Epithelial cell of proximal tubule (primary cell): ENCODE results near the gene MZF1. TPM values are rescaled to one million over a fixed set of nuclear protein-coding genes. Genes with fewer than 3 reads are reported as not detected.

Experiments used
- DNase-seq: peaks from one replicate; pipeline ENCODE4 v3.0.0-alpha.2; 2011; ENCODE audit warnings: low read depth
- H3K4me3 ChIP-seq: 2 replicates; pipeline ENCODE4 v1.5.1; 2011; ENCODE audit warnings: low read depth, mild to moderate bottlenecking, low read length
- total RNA-seq: library from RNA; depleted of rRNA; stranded (reverse); fragments of >200 nt; gene quantifications from 2 replicates; pipeline ENCODE4 v1.2.3, GENCODE V29; 2015
- TF ChIP-seq, protein P1 (sequence below): conservative IDR thresholded peaks from 2 replicates; pipeline ENCODE4 v1.5.1; 2012; ENCODE audit warnings: low read depth, mild to moderate bottlenecking, low read length

Gene MZF1
- total RNA-seq, 1 donor from 2014 or later: 12.7 TPM

DNA sequence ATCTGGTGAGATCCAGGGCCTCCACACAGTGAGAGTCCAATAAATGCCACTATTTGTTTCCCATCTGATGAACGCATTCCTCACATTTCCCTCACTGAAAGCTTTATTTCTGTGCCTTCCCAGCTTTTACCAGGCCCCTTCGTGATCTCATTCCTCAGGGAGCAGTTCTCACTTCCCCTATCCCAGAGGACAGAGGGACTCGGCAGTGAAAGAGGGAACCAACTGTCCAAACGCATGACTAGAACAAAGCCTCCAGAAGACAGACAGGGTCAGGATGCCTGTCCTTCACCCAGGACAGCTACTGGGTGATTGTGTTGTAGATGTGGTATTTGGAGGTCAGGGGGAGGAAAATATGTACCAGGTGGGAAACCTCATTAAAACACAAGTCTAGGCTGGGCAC lies 51.5 kb downstream of the MZF1 start:
- H3K4me3 ChIP-seq: no peak overlapping the region
- TF ChIP-seq, protein P1, sequence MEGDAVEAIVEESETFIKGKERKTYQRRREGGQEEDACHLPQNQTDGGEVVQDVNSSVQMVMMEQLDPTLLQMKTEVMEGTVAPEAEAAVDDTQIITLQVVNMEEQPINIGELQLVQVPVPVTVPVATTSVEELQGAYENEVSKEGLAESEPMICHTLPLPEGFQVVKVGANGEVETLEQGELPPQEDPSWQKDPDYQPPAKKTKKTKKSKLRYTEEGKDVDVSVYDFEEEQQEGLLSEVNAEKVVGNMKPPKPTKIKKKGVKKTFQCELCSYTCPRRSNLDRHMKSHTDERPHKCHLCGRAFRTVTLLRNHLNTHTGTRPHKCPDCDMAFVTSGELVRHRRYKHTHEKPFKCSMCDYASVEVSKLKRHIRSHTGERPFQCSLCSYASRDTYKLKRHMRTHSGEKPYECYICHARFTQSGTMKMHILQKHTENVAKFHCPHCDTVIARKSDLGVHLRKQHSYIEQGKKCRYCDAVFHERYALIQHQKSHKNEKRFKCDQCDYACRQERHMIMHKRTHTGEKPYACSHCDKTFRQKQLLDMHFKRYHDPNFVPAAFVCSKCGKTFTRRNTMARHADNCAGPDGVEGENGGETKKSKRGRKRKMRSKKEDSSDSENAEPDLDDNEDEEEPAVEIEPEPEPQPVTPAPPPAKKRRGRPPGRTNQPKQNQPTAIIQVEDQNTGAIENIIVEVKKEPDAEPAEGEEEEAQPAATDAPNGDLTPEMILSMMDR: no peak
- no peak for DNase-seq

DNA sequence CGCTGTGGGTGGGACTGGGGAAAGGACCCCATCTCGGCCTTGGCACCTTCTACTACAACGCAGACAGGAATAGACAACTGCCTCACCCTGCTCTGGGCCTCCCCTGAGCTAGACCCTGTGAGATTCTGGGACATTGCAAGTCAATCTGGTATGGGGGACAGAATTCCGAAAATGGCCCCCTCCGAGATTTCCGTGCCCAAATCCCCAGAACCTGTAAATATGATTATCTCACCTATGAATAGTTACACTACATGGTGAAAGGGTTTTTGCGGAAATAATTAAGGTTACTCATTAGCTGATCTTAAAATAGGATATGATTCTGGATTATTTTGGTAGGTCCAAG lies 52.9 kb downstream of the MZF1 start:
- H3K4me3 ChIP-seq: peak overlapping the region; percentile 86
- TF ChIP-seq, protein P1: no peak
- DNase-seq: no peak

GRCh38 chr19:58519355-58520256 lies 53.5 kb downstream of the MZF1 start, which contains the start of gene ZBTB45:
ZBTB45 (minus strand) TSS chr19:58519810; CDS start chr19:58517673, 2,137 bp downstream.
- H3K4me3 ChIP-seq: peak within 1 kb of the TSS; percentile 86
- peak; percentile 82 for DNase-seq
- TF ChIP-seq, protein P1: peak; percentile 73

- DNase-seq: peak; percentile 6
- peak overlapping the region; percentile 86 for H3K4me3 ChIP-seq
- TF ChIP-seq, protein P1: peak; percentile 76
Observed at GRCh38 chr19:58519087-58519354, 54.1 kb downstream of the MZF1 start.

DNA sequence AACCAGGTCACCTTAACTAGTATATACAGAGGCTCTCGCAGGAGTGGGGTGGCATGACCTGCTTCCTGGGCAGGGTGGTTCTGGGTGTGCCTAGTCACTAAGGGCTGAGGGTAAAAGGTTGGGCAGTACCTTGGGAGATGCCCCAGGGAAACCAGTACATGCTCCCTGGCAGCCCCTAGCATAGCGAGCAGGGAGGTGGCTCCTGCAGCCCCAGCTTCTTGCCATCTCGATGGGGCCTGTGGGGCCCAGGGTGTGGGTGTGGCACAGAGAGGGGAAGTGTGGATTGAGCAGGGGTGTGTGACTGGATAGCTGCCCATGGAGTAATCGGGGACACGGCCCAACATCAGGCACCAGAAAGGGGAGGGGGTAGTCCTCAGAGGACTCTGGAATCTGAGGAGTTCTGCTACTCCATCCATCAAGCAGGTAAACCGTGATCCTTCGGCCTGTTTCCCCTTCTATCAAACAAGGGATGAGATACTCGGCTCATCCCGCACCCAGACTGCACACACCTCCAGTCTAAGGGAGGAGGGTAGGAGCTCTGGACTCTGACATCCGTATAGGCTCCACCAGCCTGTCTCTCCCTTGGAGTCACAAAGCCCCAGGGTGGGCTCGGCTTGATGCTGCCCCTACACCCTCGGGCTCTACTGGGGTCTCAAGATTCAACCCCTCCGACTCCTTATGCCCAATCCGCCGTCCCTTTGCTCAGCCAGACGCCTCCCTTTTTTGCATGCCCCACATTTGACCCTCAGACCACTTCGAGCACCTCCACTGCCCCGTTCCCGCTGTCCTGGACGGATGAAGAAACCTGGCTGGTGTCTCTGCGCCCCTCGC lies 54.7 kb downstream of the MZF1 start:
- TF ChIP-seq, protein P1: no peak
- DNase-seq: no peak
- H3K4me3 ChIP-seq: peak overlapping the region; percentile 86

DNA sequence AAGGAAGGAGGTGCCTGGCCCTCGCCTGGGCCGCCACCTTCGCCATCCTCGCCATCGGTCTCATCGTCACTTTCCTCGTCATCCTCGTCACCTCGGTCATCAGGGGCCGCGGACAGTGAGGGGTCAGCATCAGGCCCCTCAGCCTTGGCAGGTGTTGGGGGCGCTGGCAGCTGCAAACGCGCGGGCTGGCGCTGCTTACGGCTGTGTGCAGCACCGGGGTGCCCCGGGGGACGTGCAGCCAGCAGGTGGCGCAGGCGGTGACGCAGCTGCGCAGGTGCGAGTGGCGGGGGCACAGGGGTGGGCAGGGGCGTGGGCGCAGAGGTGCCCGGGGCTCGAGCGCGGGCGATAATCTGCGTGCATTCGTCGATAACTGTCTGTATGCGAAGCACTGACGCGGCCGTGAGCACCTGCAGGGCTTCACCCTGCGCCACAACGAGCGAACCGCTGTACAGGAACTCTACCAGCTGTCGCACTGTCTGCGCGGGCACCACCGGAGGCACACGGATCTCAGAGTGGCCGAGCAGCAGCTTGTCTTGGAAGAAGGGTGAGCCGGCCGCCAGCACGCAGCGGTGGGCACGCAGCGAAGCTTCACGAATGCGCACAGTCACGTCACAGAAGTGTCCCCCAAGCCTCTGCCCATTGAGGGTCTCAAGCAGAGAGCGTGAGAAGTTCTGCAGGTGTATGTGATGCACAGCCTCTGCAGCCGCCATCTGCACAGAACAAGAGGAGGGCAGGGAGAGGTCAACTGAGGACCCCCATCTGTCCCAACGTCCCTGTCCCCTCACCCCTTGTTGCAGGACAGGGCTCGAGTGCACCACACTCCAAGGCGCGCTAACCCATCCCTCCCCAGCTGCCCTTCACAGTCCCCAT lies 55.9 kb downstream of the MZF1 start:
- TF ChIP-seq, protein P1: no peak
- DNase-seq: no peak
- H3K4me3 ChIP-seq: no peak overlapping the region
